Measurements from ENCODE around the gene TRRAP. TPM values are rescaled to one million over a fixed set of nuclear protein-coding genes. Genes with fewer than 3 reads are reported as not detected.

TRRAP gene
- total and polyA plus RNA-seq, 2 of the 4 experiments (the other 2 are of a cell fraction) = 12.5 to 18.1 TPM

GRCh38 chr7:98841179-98841997 lies 36.9 kb upstream of the TRRAP start:
- dilution Hi-C loops (cut with HindIII; ENCODE audit: low sequenced_read_pairs, unreplicated experiment) = no loop called here
- WGBS, 2 experiments (ENCODE audit: extremely low coverage in 2 of 2, insufficient read length in 1 of 2) = 27% methylated on average over 3 of the region's 11 CpGs; no CpG with 5 or more reads in 1 of the 2 experiments
- TF ChIP-seq CHD1 (IDR thresholded peaks at IDR 0.05; ENCODE audit: low read depth, low read length) (no peak), NFE2L2 (IDR thresholded peaks at IDR 0.05; ENCODE audit: low read depth, low read length) (peak; percentile 40; the same call in 1 of the 2 replicates), RAD21 (IDR thresholded peaks at IDR 0.05; ENCODE audit: low read length) (peak; percentile 93), CTCF (conservative IDR thresholded peaks at IDR 0.05; ENCODE audit: low read depth, low read length) (peak; percentile 90), MAZ (IDR thresholded peaks at IDR 0.05; ENCODE audit: borderline replicate concordance, low read depth, low read length) (0 out of 2 replicates have a peak, but pooled peaks have one; percentile 21), MXI1 (IDR thresholded peaks at IDR 0.05; ENCODE audit: borderline replicate concordance, low read depth, low read length) (no peak), CEBPB (IDR thresholded peaks at IDR 0.05; ENCODE audit: low read depth, low read length) (peak; percentile 86), SMC3 (IDR thresholded peaks at IDR 0.05; ENCODE audit: low read depth, low read length) (peak; percentile 70), POLR2A (IDR thresholded peaks at IDR 0.05; ENCODE audit: low read depth, low read length) (no peak), RFX5 (IDR thresholded peaks at IDR 0.05; ENCODE audit: low read depth, low read length) (no peak), BHLHE40 (IDR thresholded peaks at IDR 0.05; ENCODE audit: low read depth, low read length) (no peak), USF2 (IDR thresholded peaks at IDR 0.05; ENCODE audit: low read depth, low read length) (no peak)
- TF ChIP-seq, protein P1, sequence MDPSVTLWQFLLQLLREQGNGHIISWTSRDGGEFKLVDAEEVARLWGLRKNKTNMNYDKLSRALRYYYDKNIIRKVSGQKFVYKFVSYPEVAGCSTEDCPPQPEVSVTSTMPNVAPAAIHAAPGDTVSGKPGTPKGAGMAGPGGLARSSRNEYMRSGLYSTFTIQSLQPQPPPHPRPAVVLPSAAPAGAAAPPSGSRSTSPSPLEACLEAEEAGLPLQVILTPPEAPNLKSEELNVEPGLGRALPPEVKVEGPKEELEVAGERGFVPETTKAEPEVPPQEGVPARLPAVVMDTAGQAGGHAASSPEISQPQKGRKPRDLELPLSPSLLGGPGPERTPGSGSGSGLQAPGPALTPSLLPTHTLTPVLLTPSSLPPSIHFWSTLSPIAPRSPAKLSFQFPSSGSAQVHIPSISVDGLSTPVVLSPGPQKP (IDR thresholded peaks at IDR 0.05; ENCODE audit: borderline replicate concordance, low read depth, low read length) = no peak

More at GRCh38 chr7:98841179-98841997, 36.9 kb upstream of the TRRAP start:
- Histone ChIP-seq H4K8ac (ENCODE audit: low read depth in 2 of 2, low read length in 2 of 2) (no peak overlapping the region), H3K4me1 (ENCODE audit: control insufficient read depth, insufficient read depth, low read length) (peaks cover 5% of the 10 kb centered on the region; the same call in 1 of the 2 replicates), H2AK5ac (ENCODE audit: low read depth, low read length) (no peak overlapping the region; the same call in 1 of the 2 replicates), H3K9me3 (ENCODE audit: control insufficient read depth, insufficient read depth, low read length) (no peaks in the 10 kb centered on the region), H3K9ac (ENCODE audit: low read depth, low read length) (no peak overlapping the region), H2BK120ac (ENCODE audit: low read depth, low read length) (peak overlapping the region; percentile 52; the same call in 1 of the 2 replicates), H3K27me3 (ENCODE audit: control insufficient read depth, insufficient read depth, low read length) (no peaks in the 10 kb centered on the region; the same call in 1 of the 2 replicates), H4K20me1 (ENCODE audit: insufficient read depth, low read length) (peaks cover 4% of the 10 kb centered on the region; the same call in 1 of the 2 replicates), H3K9me1 (ENCODE audit: insufficient read depth, low read length) (0 out of 2 replicates have a peak, but pooled peaks cover 2% of the 10 kb centered on the region), H3K14ac (replicated peaks; ENCODE audit: low read depth, low read length) (0 out of 2 replicates have a peak overlapping the region, but pooled peaks have one; percentile 72), H3K79me1 (ENCODE audit: low read depth in 1 of 2, low read length in 2 of 2) (no peaks in the 10 kb centered on the region), H3K36me3 (ENCODE audit: control insufficient read depth, insufficient read depth, low read length) (no peaks in the 10 kb centered on the region), H4K5ac (ENCODE audit: low read depth, low read length) (no peak overlapping the region), H4K91ac (ENCODE audit: insufficient read depth, low read depth, low read length) (no peak overlapping the region), H3K4ac (ENCODE audit: low read depth, low read length) (peak overlapping the region; percentile 59; the same call in 1 of the 2 replicates), H3K23ac (ENCODE audit: low read depth, low read length) (no peak overlapping the region), H2BK20ac (ENCODE audit: low read depth, low read length) (0 out of 2 replicates have a peak overlapping the region, but pooled peaks have one; percentile 40), H3K4me3 (ENCODE audit: insufficient read depth, low read depth, low read length) (no peak overlapping the region), H2BK5ac (ENCODE audit: low read depth, low read length, poor library complexity, severe bottlenecking) (no peak overlapping the region), H3K27ac (ENCODE audit: insufficient read depth, low read length) (peak overlapping the region; percentile 26; the same call in 1 of the 2 replicates), H3K18ac (ENCODE audit: low read depth, low read length) (no peak overlapping the region), H2AFZ (replicated peaks; ENCODE audit: low read length, poor library complexity) (peak overlapping the region; percentile 73), H2AK9ac (replicated peaks; ENCODE audit: low read depth, low read length, poor library complexity) (peak overlapping the region; percentile 89), H2BK15ac (ENCODE audit: low read depth, low read length) (no peak overlapping the region), H3K56ac (ENCODE audit: extremely low read depth, insufficient read depth, low read length) (no peak overlapping the region), H3K4me2 (ENCODE audit: low read depth, low read length) (peak overlapping the region; percentile 50; the same call in 1 of the 2 replicates)
- ChIA-PET CTCF (interaction anchor here (0.6 to 2.2 kb wide), 11 partner anchors 10 to 820 kb away, joined by 3 to 25 read pairs (median 3); no protein-coding TSS in a partner anchor), POLR2A (ENCODE audit: unreplicated experiment) (no interaction called here)
- no TSS peak for BruUV-seq (replicated peaks)
- in situ Hi-C loops (cut with MboI; ENCODE audit: low sequenced_read_pairs) = loop anchor here (5.0 kb wide), 2 partner anchors 409 to 544 kb away; no protein-coding TSS in a partner anchor
- intact Hi-C loops (cut with micrococcal nuclease) = loop anchor here (1.0 to 10.0 kb wide), 4 partner anchors 408 to 819 kb away; no protein-coding TSS in a partner anchor
- ATAC-seq (ENCODE audit: low read depth) (peak; percentile 88), DNase-seq (peak; percentile 85)
